SH-SY5Y (cell line): ENCODE results near the gene CACNG6.

Experiments
- GATA2 ChIP-seq: IDR thresholded peaks from 2 replicates; pipeline ENCODE4 v1.6.1; 2011; ENCODE audit warnings: mild to moderate bottlenecking, low read depth, low read length
- GATA3 ChIP-seq: IDR thresholded peaks from 2 replicates; pipeline ENCODE4 v1.6.1; 2011; ENCODE audit warnings: low read depth, mild to moderate bottlenecking, low read length, moderate library complexity

Gene CACNG6

DNA sequence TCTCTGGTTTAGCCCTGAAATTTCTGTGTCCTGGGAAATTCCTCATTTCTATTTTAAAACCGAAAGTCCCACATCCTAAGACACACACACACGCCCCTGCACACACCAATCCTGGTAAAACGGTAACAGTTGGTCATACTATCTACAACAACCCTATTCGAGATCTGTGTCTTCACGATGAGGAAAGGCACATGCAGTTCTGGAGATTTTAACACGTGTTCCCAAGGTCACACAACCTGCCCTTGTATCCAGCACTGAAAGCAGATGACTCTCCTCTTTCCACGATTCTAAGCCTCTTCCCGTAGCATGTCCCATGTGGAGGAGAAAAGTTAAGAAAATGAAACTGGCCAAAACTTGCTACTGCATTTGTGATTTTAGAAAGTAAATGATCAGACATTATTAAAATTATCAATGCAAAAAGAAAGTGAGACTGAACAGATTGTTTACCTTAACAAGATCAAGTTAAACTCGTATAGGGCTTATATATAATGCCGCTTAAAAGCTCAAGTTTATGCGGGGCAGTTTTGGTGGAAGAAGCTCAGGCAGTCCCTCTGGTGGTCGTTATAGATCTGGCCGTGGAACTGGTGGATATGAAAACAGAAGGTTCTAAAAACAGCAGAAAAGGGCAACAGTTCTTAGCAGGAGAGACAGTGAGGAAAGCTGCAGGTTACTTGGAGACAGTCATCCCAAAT lies 39.6 kb downstream of the CACNG6 start:
- no peak for TF ChIP-seq GATA2
- no peak for TF ChIP-seq GATA3

- TF ChIP-seq GATA2 (no peak), GATA3 (no peak)
Measured at GRCh38 chr19:54035215-54036178, 44.1 kb downstream of the CACNG6 start.

- TF ChIP-seq GATA3 (no peak), GATA2 (no peak)
Measured at GRCh38 chr19:54040003-54040402, 48.6 kb downstream of the CACNG6 start.

DNA sequence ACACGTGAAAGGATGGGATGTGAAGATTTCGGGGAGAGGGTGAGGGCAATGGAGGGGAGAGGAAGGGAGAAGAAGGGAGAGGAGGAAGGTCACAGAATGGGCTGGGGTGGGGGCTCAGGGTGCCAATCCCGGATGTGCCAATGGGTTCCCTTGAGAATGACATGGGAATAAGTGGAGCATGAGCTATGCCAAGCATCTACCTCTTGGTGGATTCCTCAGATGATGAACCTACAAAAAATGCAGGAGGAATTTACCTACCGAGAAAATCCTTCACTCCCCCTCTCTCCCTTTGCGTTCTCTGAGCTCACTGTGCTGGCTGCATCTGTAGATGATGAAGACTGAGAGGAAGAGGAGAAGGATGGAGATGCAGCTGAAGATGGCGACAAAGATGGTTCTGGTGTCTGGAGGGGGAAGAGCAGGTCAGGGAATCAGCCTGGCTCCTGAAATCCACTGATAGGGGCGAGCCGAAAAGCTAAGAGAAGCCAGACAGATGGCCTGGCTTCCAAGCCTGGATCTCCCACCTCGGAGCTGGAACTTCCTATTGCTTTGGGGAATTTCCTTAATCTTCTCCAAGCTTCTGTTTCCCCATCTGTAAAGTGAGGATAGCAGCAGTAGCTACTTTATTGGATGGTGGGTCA lies 50.7 kb downstream of the CACNG6 start:
- no peak for TF ChIP-seq GATA2
- no peak for TF ChIP-seq GATA3

- TF ChIP-seq GATA3 (no peak), GATA2 (no peak)
Measured at GRCh38 chr19:54042989-54043388, 51.6 kb downstream of the CACNG6 start.

DNA sequence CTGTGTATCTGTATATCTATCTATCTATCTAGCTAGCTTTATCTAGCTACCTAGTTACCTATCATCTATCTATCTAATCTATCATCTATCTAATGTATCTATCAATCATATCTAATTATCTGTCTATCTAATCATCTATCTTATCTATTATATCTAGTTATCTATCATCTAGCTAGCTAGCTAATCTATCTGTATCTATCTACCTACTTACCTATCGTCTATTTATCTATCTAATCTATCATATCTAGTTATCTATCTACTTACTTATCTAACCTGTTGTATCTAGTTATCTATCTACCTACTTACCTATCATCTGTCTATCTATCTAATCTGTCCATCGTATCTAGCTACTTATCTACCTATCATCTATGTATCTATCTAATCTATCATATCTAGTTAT lies 54.3 kb downstream of the CACNG6 start:
- TF ChIP-seq GATA3 (no peak), GATA2 (no peak)

- TF ChIP-seq GATA2 (no peak), GATA3 (no peak)
Measured at GRCh38 chr19:54047616-54048015, 56.2 kb downstream of the CACNG6 start.
